HG03139 (cell line): ENCODE data around the gene MOB2.

Source experiments
- ATAC-seq: cut with Tn5 transposase; IDR thresholded peaks from one replicate; pipeline ENCODE4 v1.9.1; 2021; ENCODE audit not compliant: unreplicated experiment

MOB2 gene

DNA sequence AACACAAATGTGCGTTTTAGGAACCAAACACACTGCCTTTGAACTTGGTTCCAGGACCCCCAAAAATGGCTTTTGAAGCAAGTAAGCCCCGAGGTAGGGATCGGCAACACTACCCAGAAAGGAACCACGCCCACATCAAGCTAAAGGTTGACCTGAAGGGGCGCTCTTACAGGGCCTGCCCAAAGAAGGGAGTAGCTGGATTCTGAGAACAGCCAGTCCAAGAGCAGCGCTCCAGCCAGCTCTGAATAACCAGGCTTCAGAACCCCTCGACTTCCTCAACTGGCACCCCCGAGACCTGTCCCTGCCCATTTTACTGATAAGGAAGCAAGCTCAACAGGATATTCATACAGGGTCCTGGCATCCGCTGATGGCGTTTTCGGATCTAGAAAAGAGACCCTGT lies 18.9 kb upstream of the MOB2 start:
- ATAC-seq = no peak

DNA sequence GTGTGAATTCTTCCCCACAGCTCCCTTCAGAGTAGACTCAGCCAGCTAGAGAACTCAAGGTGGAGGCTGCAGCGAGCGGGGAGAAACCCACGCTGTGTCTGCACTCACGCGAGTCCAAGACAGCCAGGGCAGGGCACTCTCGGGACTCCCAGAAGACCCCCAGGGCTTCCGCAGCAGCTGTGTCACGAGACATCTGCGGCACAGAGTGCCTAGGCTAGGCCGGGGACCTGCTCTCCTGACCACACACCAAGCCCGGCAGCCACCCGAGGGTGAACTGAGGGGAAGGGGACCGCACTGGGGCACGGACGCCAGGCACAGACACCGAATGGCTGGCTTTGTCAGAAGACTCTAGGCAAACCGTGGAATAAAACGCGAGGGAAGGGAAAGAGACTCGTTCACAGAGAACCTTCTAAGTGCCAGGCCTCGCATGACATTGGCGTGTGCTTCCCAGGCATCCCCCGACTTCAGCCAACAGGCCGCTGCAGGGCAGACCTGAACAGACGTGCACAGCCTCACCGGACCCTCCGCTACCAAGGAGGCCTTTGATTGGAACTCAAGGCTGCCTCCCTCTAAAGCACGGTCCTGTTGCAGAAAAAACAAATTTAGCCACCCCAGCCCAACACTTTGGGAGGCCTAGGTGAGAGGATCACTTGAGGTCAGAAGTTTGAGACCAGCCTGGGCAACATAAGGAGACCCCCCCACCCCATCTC lies 18.2 kb upstream of the MOB2 start:
- ATAC-seq = no peak

DNA sequence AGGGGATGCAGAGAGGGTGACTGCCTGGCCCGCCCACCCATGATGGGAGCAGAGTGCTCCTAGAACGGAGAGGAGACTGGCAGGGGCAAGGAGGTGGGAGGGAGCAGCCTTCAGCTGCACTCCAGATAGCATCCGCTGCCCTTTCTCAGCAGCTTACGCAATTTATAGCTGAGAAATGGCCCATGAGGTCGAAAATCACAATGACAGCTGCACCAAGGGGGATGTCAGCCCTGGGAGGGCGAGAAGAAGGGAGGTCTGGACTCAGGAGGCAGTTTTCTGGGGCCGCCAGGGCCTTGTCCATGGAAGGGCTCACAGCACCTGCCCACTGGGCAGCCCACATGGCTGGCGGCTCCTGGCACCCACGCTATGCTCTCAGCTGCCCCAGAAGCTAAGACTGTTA lies 17.6 kb upstream of the MOB2 start:
- ATAC-seq = no peak

DNA sequence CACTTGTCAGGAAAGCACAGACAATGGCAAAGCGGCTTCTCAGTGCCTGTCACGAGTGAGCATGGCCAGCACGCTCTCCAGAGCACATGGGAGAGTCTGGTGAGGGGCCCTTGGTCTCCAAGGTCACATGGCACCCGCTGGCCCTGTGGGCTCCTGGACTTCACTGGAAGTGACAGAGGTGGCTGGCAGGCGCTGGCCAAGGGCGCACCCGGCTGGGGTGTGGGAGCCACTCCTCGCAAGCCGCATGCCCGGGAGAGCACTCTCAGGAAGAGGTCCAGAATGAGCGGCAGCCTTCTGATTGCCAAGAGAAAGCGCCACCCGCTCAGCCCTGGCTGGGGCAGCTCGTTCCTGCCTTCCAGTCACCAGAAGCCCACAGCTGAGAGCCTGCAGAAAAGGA lies 17.1 kb upstream of the MOB2 start:
- no peak for ATAC-seq

DNA sequence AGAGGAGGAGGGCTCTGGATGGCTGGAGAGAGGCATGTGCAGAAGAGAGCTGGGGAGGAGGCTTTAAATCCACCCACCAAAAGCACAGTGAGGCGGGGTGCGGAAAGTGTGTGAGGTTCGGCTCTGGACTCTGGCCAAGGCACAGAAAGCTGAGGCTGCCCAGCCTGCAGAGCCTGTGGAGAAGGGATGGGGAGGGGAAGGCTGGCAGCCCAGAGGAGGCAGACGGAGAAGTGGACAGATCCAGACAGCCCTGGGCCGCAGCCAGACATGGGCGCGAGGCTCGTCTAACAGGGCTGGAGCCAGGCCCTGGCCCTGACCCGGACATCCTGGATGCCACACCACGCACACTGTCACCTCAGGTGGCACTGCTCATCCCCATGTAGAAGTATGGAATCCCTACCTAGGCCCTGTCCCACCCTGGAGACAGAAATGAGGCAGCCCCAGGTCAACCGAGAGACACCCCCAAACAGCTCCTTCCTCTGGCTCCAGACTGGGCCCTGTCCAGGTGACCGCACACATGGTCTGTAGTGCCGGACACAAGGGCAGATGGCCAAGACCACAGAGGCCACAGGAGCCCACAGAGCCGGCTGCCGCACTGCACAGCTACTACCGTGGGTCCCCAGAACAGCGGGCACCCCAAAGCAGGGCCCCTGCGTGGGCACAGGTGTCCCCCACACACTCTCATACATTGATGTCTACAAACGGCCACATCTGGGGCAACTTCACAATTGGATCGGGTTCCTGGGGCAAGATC lies 16.6 kb upstream of the MOB2 start:
- no peak for ATAC-seq

- ATAC-seq = no peak
Measured at GRCh38 chr11:1502168-1502953, 15.8 kb upstream of the MOB2 start.

DNA sequence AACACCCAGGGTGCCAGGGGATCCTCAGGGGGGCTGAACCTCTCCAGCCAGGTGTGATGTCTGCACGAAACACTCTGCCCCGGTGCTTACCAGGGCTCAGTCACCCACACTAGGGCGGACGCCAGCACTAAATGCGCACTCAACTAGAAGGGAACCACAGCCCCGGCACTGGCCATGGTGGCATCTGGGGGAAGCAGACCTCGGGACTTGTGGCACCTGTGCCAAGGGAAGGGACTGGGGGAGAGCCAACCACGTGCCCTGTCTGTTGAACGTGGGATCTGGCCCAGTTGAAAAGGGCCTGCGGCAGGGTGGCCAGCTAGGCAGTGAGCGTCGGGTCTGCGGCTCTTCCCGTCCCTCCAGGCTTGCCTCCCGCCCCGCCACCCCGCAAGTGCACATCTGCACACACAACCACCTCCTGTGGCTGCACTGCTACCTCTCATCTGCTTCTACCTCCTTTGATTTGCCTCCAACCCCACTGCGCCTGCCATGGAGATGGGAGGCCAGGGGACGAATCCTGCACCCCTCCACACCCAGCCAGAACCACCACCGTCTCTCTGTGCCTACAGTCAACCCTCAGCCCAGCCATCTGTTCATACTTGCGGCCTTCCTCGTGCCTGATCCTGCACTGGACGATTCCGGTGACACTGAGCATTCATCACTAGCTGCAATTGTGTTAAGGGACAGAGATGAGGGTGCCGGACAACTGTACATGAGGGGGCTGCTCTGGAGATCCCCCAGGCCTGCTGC lies 15.0 kb upstream of the MOB2 start:
- ATAC-seq = no peak

GRCh38 chr11:1500466-1501420 lies 14.2 kb upstream of the MOB2 start:
- no peak for ATAC-seq

DNA sequence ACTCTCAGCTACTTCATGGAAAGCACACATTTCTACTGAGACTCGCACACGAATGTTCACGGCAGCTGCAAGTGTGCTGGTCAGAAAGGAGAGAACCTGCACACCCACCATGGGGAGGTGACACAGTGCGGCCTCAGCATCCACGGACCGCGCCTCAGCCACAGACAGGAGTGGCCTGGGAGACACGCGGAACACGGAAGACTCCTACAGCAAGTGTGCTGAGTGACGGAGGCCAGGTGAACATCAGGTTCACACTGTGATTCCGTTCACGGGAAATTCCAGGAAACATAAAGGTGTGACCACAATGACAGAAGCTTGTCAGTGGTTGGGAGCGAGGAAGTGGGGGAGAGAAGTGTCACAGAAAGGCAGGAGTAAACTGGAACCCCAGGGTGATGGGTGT lies 13.3 kb upstream of the MOB2 start:
- no peak for ATAC-seq

DNA sequence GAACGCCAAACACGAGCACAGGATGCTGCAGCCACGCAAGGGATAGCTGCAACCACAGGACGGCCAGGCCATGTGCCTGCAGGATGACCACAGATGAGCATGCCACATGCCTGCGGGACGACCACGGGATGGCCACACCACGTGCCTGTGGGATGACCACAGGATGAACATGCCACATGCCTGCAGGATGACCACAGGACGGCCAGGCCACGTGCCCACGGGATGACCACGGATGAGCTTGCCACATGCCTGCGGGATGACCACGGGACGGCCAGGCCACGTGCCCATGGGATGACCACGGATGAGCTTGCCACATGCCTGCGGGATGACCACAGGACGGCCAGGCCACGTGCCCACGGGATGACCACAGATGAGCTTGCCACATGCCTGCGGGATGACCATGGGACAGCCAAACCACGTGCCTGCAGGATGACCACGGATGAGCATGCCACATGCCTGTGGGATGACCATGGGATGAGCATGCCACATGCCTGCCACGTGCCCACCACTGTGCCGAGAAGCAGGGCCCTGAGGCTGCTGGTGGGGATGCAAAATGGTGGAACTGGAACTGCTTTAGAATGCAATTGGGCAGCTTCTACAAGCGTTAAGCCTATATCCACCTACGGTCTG lies 12.8 kb upstream of the MOB2 start:
- no peak for ATAC-seq

DNA sequence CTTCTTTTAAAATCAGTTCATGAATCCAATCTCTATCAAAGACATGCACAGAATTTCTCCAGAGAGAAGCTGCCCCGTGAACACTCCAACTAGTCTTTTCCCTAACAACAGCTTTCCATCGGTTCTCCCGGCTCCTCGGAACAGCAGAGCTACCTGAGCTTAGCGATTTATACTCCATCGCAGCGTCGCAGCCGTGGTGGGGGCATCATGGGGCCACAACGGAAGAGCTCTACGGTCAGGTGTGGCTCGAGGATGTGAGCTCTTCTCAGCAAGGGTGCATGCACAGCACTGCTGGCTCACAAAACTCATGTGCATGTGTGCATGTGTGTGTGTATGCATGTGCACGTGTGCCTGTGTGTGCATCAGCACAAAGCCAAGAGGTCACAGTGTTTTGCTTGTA lies 11.7 kb upstream of the MOB2 start:
- ATAC-seq = no peak

DNA sequence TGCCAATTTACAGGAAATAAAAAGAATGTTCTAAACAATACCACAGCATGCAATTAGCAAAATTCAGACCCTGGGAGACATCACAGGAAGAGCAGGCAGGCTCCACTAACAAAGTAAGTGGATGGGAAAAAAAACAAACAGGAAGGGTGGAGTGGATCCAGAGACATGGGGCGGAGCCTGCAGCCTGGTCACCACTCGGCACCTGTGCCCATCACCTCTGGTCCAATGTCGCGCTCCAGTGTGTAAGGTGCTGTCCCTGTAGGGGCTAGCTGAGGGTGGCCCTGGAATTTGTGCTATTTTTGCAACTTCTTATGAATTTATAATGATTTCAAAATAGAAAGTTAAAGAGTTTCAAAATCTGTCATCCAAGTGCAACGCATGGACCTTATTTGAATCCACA lies 11.0 kb upstream of the MOB2 start:
- no peak for ATAC-seq

DNA sequence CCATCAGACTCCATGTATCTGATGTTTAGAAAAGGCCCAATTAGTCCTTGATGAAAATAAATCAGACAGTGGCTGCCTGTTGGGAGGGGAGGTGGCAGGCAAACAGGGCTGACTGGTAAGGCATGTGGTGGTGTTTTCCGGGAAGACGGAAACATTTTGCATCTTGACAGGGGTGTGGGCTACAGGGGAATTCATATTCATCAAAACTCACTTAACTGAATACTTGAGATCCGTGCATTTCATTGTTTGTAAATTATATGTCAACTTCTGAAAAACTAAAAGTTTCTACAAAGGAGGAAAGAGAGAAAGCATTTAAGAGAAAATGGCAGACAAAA lies 10.1 kb upstream of the MOB2 start:
- ATAC-seq = no peak

DNA sequence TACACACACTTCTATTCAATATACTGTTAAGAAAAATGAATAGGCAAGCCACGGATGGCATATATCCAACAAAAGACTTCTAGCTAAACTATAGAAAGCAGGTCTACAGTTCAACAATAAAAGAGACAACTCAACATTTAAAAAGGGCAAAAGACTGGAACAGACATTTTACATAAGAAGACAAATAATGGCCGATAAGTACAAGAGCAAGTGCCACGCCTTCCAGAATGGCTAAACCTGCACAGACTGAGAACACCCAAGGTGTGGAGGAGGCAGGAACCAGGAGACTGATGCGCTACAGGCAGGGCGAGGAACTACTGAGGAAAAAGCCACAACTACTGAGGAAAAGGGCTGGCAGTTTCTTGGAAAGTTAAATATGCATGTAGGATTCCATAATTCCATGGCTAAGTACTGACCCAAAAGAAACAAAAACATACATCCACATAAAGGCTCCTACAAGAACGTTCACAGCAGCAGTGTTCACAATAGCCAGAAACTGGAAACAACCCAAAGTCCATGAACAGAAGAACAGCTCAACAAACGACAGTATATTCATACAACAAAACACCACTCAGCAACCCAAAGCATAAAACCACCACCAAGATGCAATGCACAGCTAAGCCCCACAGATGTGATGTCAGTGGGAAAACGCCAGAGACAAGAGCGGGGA lies 9.6 kb upstream of the MOB2 start:
- ATAC-seq = no peak

- ATAC-seq = no peak
Measured at GRCh38 chr11:1494650-1495049, 8.1 kb upstream of the MOB2 start.

GRCh38 chr11:1493650-1494244 lies 7.2 kb upstream of the MOB2 start:
- no peak for ATAC-seq

DNA sequence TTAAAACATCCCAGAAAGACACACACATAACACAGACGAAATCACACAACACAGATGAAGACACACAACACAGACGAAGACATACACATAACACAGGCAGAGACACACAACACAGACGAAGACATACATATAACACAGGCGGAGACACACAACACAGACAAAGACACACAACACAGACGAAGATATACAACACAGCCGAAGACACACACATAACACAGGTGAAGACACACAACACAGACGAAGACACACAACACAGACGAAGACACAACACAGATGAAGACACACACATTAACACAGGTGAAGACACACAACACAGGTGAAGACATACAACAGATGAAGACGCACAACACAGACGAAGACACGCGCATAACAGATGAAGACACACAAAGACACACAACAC lies 4.8 kb upstream of the MOB2 start:
- ATAC-seq = no peak

GRCh38 chr11:1490651-1491050 lies 4.1 kb upstream of the MOB2 start:
- ATAC-seq = no peak
